NB4 (cell line): ENCODE data around the gene HTT.

Source experiments
- CTCF ChIP-seq: IDR thresholded peaks from one replicate; pipeline ENCODE4 v1.5.1; 2012; ENCODE audit warnings: low read depth, low read length
- POLR2A ChIP-seq: IDR thresholded peaks from 2 replicates; pipeline ENCODE4 v1.6.1; 2011; ENCODE audit warnings: mild to moderate bottlenecking; ENCODE audit not compliant: insufficient read length; ENCODE audit errors: extremely low read depth

- TF ChIP-seq CTCF (no peak), POLR2A (no peak)
Measured at GRCh38 chr4:3035249-3035648, 39.2 kb upstream of the HTT start.
